ENCODE results near the gene LKAAEAR1.

LKAAEAR1 gene

DNA sequence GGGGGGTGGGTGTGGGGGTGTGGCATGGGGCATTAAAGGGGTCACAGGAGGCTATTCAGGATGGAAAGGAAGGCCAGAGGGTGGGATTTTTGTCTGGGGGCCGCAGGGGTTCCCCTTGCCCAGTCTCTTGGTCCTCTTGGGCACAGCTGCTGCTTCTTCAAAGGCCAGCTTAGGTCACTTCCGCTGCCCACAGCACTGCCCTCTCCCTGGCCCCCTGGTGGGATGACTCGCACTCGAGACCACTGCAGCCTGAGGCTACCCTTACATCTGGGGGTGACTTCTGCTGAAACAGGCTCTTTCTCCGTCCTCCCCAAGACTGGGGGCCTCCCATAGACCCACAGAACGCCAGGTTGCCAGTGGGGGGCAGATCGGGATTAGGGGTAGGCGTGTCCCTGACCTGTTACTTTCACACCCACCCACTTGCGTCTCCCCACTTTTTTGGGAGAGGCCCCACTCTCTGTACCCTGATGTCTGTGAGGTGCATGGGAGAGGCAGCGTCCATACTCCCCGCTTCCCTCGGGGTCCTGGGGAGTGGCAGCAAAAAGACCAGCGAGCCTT is 1.3 kb downstream of the LKAAEAR1 start:
- TF ChIP-seq ZFX (IDR thresholded peaks at IDR 0.05; ENCODE audit: borderline replicate concordance) (no peak), CTCF (IDR thresholded peaks at IDR 0.05) (no peak)
- H3K27ac ChIP-seq: no peak overlapping the region

GRCh38 chr20:64082126-64082731 is 2.0 kb downstream of the LKAAEAR1 start:
- H3K27ac ChIP-seq: no peak overlapping the region
- TF ChIP-seq CTCF (IDR thresholded peaks at IDR 0.05) (no peak), ZFX (IDR thresholded peaks at IDR 0.05; ENCODE audit: borderline replicate concordance) (no peak)

DNA sequence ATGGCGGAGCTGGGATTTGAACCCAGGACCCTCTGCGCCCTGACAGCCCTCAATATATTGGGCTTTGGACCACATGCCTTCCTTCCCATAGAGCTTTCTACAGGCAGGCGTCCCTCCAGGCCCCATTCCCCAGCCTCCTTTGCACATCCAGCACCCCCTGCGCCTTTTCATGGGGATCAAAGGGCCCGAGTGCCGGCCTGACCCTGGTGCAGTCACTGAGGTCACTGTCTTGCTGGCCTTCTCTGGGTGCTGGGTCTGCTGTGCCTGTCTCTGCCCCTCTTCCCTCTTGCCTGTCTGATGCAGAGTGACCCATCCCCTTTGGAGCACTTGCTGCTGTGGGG is 2.6 kb downstream of the LKAAEAR1 start:
- no peak for TF ChIP-seq CTCF (IDR thresholded peaks at IDR 0.05)
- no peak for TF ChIP-seq ZFX (IDR thresholded peaks at IDR 0.05; ENCODE audit: borderline replicate concordance)
- H3K27ac ChIP-seq: no peak overlapping the region

DNA sequence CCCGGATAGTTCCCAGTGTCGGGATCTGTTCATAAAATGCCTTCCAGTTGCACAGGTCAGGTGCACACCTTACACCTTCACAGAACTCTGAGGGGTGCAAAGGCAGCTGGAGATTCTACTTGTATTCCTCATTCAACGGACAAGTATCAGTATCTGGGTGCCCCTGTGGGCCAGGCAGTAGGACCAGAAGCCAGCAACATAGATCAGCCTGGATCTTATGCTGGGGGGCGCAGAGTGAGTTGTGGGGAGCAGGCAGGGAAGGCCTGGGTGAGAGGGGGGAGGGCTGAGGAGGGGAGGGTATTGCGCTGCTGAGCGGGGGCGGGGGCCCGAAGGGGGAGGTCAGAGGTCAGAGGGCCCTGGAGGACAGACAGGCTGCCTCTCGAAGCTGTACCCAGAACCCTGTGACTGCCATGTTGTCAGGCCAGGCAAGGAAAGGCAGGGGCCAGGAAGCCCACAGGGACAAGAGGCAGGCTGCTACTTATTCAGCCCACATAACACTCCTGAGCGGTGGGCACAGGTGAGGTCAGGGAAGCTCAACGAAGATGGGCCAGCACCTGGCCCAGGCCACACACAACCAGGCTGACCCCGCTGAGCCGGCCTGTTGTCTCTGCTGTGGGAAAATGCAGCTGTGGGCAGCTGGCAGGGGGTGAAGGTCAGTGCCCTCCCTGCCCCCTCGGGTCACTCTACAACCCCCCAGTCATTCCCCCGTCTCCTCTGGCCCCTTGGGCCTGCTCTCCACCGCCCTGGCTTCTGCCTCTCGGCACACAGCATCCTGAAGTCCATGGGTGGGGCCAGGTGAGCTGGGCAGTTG is 3.2 kb downstream of the LKAAEAR1 start:
- no peak for TF ChIP-seq CTCF (IDR thresholded peaks at IDR 0.05)
- TF ChIP-seq ZFX (IDR thresholded peaks at IDR 0.05; ENCODE audit: borderline replicate concordance): no peak
- peak overlapping the region; percentile 37; the same call in 1 of the 2 replicates for H3K27ac ChIP-seq

- H3K27ac ChIP-seq: peak within 1 kb of the TSS; percentile 37
- TF ChIP-seq ZFX (IDR thresholded peaks at IDR 0.05; ENCODE audit: borderline replicate concordance) (no peak), CTCF (IDR thresholded peaks at IDR 0.05) (no peak)
These were observed 4.0 kb downstream of the LKAAEAR1 start, which contains the start of gene OPRL1 for GRCh38 chr20:64080013-64080812. Gene OPRL1 (plus strand): TSS chr20:64080082. CDS start chr20:64092721, 12,639 bp downstream.

DNA sequence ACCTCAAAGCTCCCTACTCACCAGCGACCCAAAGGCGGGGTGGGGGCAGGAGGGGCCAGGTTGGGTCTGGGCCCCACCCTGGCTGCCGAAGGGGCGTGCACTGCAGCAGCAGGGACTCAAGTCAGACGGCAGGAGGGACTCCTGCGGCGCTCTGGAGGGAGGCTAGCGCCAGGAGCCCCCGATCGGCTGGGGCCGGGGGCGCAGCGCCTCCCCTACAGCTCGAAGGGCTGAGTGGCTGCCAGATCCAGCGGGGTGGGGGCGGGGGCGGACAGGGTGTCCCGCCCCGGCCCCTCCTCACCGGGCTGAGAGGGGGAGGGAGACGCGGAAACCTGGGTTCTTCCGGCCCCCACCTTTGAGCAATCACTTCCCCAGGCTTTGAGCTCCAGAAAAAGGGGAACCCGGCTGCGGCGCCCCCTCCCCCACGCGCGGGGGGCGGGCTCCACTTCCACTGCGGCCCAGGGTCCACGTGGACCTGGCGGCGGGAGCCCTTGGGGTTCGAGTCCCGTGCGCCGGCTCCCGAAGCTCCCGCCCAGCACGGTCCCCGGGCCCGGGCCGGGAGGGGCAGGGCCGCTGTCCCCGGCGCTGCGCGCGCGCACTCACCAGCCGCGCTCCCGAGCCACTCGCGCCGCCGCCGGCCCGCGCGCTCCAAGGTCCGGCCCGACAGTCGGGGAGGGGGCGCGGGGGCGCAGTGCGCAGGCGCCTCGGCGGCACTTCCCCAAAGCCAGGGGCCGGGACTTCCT is 4.8 kb downstream of the LKAAEAR1 start, which contains the start of gene RGS19:
Gene RGS19 (minus strand): TSS at position 246 of the 740 bp plus-strand sequence. CDS start 2,632 bp downstream, outside the sequence.
- TF ChIP-seq ZFX (IDR thresholded peaks at IDR 0.05; ENCODE audit: borderline replicate concordance) (no peak), CTCF (IDR thresholded peaks at IDR 0.05) (no peak)
- peak within 1 kb of the TSS; percentile 37 for H3K27ac ChIP-seq
